Activated CD4-positive, alpha-beta T cell treated with anti-CD3 and anti-CD28 coated beads, Interleukin-2, Interleukin-6, amounts not matched to agents 100 ng/mL and 50 ng/mL, durations not matched to agents 16 hours and 8 hours (primary cell): Measurements from ENCODE around the gene TMBIM4.
A peak's percentile ranks its signal among the peaks of the same experiment; 100 is the strongest.
"Not testable (repeated sequence)": the region's sequence is repeated elsewhere in the genome, so short reads cannot be mapped to it uniquely, and the experiment has no call there.

ENCODE experiments used
- DNase-seq: peaks from one replicate; pipeline ENCODE4 v3.0.0-alpha.2; 2020

Gene TMBIM4

GRCh38 chr12:66169221-66170170, at the start of gene TMBIM4:
Gene TMBIM4 (minus strand): TSS chr12:66169996. CDS start chr12:66169951, 45 bp downstream.
- DNase-seq = peak; percentile 91

- DNase-seq = no peak
Measured at GRCh38 chr12:66217342-66217917, 47.6 kb upstream of the TMBIM4 start.

- DNase-seq = not testable (repeated sequence)
Measured at GRCh38 chr12:66213011-66213410, 43.2 kb upstream of the TMBIM4 start.

GRCh38 chr12:66211573-66211972, 41.8 kb upstream of the TMBIM4 start:
- not testable (repeated sequence) for DNase-seq

- no peak for DNase-seq
Measured at GRCh38 chr12:66210840-66211239, 41.0 kb upstream of the TMBIM4 start.

GRCh38 chr12:66206141-66206540, 36.3 kb upstream of the TMBIM4 start:
- no peak for DNase-seq

GRCh38 chr12:66203820-66204219, 34.0 kb upstream of the TMBIM4 start:
- peak; percentile 56 for DNase-seq

- no peak for DNase-seq
Measured at GRCh38 chr12:66199831-66200509, 30.2 kb upstream of the TMBIM4 start.

- no peak for DNase-seq
Measured at GRCh38 chr12:66199141-66199540, 29.3 kb upstream of the TMBIM4 start.

GRCh38 chr12:66197495-66197921, 27.7 kb upstream of the TMBIM4 start:
- DNase-seq = no peak

GRCh38 chr12:66196806-66197205, 27.0 kb upstream of the TMBIM4 start:
- DNase-seq = peak; percentile 64

GRCh38 chr12:66195242-66195641, 25.4 kb upstream of the TMBIM4 start:
- DNase-seq = no peak

- DNase-seq = no peak
Measured at GRCh38 chr12:66194122-66194521, 24.3 kb upstream of the TMBIM4 start.

- no peak for DNase-seq
Measured at GRCh38 chr12:66191547-66192126, 21.8 kb upstream of the TMBIM4 start.

GRCh38 chr12:66190519-66191370, 20.9 kb upstream of the TMBIM4 start:
- DNase-seq = no peak

- no peak for DNase-seq
Measured at GRCh38 chr12:66189889-66190288, 20.1 kb upstream of the TMBIM4 start.

GRCh38 chr12:66189486-66189843, 19.7 kb upstream of the TMBIM4 start:
- no peak for DNase-seq

GRCh38 chr12:66188584-66189485, 19.0 kb upstream of the TMBIM4 start, which contains the start of gene IRAK3:
Gene IRAK3 (plus strand): TSS chr12:66189214. CDS start chr12:66189300, 86 bp downstream.
- DNase-seq = peak; percentile 61

GRCh38 chr12:66187821-66188220, 18.0 kb upstream of the TMBIM4 start:
- DNase-seq = no peak

GRCh38 chr12:66187036-66187435, 17.2 kb upstream of the TMBIM4 start:
- no peak for DNase-seq

GRCh38 chr12:66184822-66185221, 15.0 kb upstream of the TMBIM4 start:
- not testable (repeated sequence) for DNase-seq
